Activated T-helper 1 cell treated with anti-CD3 and anti-CD28 coated beads, Interleukin-12 subunit alpha, Interleukin-12 subunit beta, Interleukin-2, Interleukin-4 antibody, amounts not matched to agents 30 ng/mL and 10 ng/mL and 1 ng/mL, durations not matched to agents 14 hours and 24 hours and 36 hours (primary cell): Measurements from ENCODE around the gene KCNQ1. TPM values are rescaled to one million over a fixed set of nuclear protein-coding genes. Genes with fewer than 3 reads are reported as not detected.

ENCODE experiments used
- DNase-seq: peaks from one replicate; pipeline ENCODE4 v3.0.0; 2021; ENCODE audit warnings: low spot score
- H3K27ac Mint-ChIP-seq: one replicate; pipeline ENCODE4 v1.8.0; 2021; ENCODE audit warnings: mild to moderate bottlenecking, mixed read lengths
- H3K27me3 Mint-ChIP-seq: one replicate; pipeline ENCODE4 v1.8.0; 2022; ENCODE audit warnings: mild to moderate bottlenecking, moderate library complexity, mixed read lengths; ENCODE audit not compliant: insufficient read depth
- H3K36me3 Mint-ChIP-seq: one replicate; pipeline ENCODE4 v1.8.0; 2021; ENCODE audit warnings: low read depth, mixed read lengths
- H3K4me1 Mint-ChIP-seq: one replicate; pipeline ENCODE4 v1.8.0; 2021; ENCODE audit warnings: low read depth, mixed read lengths
- H3K4me3 Mint-ChIP-seq: one replicate; pipeline ENCODE4 v1.8.0; 2021; ENCODE audit warnings: mild to moderate bottlenecking, moderate library complexity, mixed read lengths
- H3K9me3 Mint-ChIP-seq: one replicate; pipeline ENCODE4 v1.8.0; 2021; ENCODE audit warnings: mixed read lengths
- intact Hi-C: fragments of 100-400 bp; cut with micrococcal nuclease; formaldehyde crosslinking; loops from one replicate; pipeline ENCODE4 v1.15.1; 2024
- total RNA-seq: library from RNA; stranded (reverse); gene quantifications from 2 replicates; pipeline ENCODE4 v1.2.3, GENCODE V29; 2022

The KCNQ1 gene
- total RNA-seq, 1 donor from 2014 or later: 6.4 TPM

GRCh38 chr11:2561696-2562581 is 117.1 kb downstream of the KCNQ1 start:
- H3K4me1 Mint-ChIP-seq: no peaks in the 10 kb centered on the region
- no peaks in the 10 kb centered on the region for H3K9me3 Mint-ChIP-seq
- no peak overlapping the region for H3K27ac Mint-ChIP-seq
- no peaks in the 10 kb centered on the region for H3K36me3 Mint-ChIP-seq
- no peaks in the 10 kb centered on the region for H3K27me3 Mint-ChIP-seq
- no peak overlapping the region for H3K4me3 Mint-ChIP-seq
- no peak for DNase-seq
- intact Hi-C loops: no loop called here

- no peak for DNase-seq
- Mint-ChIP-seq H3K4me1 (no peaks in the 10 kb centered on the region), H3K27ac (no peak overlapping the region), H3K9me3 (no peaks in the 10 kb centered on the region), H3K4me3 (no peak overlapping the region), H3K27me3 (no peaks in the 10 kb centered on the region), H3K36me3 (no peaks in the 10 kb centered on the region)
- intact Hi-C loops: no loop called here
Measured at GRCh38 chr11:2562890-2563212, 118.0 kb downstream of the KCNQ1 start.

GRCh38 chr11:2563213-2564007 is 118.6 kb downstream of the KCNQ1 start:
- intact Hi-C loops: no loop called here
- H3K27ac Mint-ChIP-seq: no peak overlapping the region
- H3K9me3 Mint-ChIP-seq: no peaks in the 10 kb centered on the region

GRCh38 chr11:2564008-2564530 is 119.3 kb downstream of the KCNQ1 start:
- intact Hi-C loops: no loop called here
- no peaks in the 10 kb centered on the region for H3K36me3 Mint-ChIP-seq
- no peak overlapping the region for H3K27ac Mint-ChIP-seq
- no peaks in the 10 kb centered on the region for H3K4me1 Mint-ChIP-seq
- no peaks in the 10 kb centered on the region for H3K27me3 Mint-ChIP-seq
- DNase-seq: no peak
- H3K4me3 Mint-ChIP-seq: no peak overlapping the region
- no peaks in the 10 kb centered on the region for H3K9me3 Mint-ChIP-seq

More at GRCh38 chr11:2563213-2564007, 118.6 kb downstream of the KCNQ1 start:
- Mint-ChIP-seq H3K4me1 (no peaks in the 10 kb centered on the region), H3K27me3 (no peaks in the 10 kb centered on the region), H3K36me3 (no peaks in the 10 kb centered on the region), H3K4me3 (no peak overlapping the region)
- DNase-seq: no peak

GRCh38 chr11:2564588-2565425 is 120.0 kb downstream of the KCNQ1 start:
- H3K9me3 Mint-ChIP-seq: no peaks in the 10 kb centered on the region
- intact Hi-C loops: no loop called here
- H3K36me3 Mint-ChIP-seq: no peaks in the 10 kb centered on the region
- H3K4me3 Mint-ChIP-seq: no peak overlapping the region
- H3K27me3 Mint-ChIP-seq: no peaks in the 10 kb centered on the region
- no peak for DNase-seq
- H3K4me1 Mint-ChIP-seq: no peaks in the 10 kb centered on the region
- H3K27ac Mint-ChIP-seq: no peak overlapping the region

GRCh38 chr11:2565447-2566222 is 120.8 kb downstream of the KCNQ1 start:
- Mint-ChIP-seq H3K36me3 (no peaks in the 10 kb centered on the region), H3K4me3 (no peak overlapping the region), H3K4me1 (no peaks in the 10 kb centered on the region), H3K27ac (no peak overlapping the region), H3K27me3 (no peaks in the 10 kb centered on the region), H3K9me3 (no peaks in the 10 kb centered on the region)
- DNase-seq: no peak
- intact Hi-C loops: no loop called here

- intact Hi-C loops: no loop called here
- DNase-seq: no peak
- Mint-ChIP-seq H3K4me1 (no peaks in the 10 kb centered on the region), H3K27me3 (no peaks in the 10 kb centered on the region), H3K4me3 (no peak overlapping the region), H3K36me3 (no peaks in the 10 kb centered on the region), H3K9me3 (no peaks in the 10 kb centered on the region), H3K27ac (no peak overlapping the region)
Measured at GRCh38 chr11:2566223-2567025, 121.6 kb downstream of the KCNQ1 start.

GRCh38 chr11:2567026-2567671 is 122.3 kb downstream of the KCNQ1 start:
- no peak for DNase-seq
- Mint-ChIP-seq H3K36me3 (no peaks in the 10 kb centered on the region), H3K27ac (no peak overlapping the region), H3K4me3 (no peak overlapping the region), H3K27me3 (no peaks in the 10 kb centered on the region), H3K9me3 (no peaks in the 10 kb centered on the region), H3K4me1 (no peaks in the 10 kb centered on the region)
- intact Hi-C loops: no loop called here

- Mint-ChIP-seq H3K36me3 (no peaks in the 10 kb centered on the region), H3K4me1 (no peaks in the 10 kb centered on the region), H3K4me3 (no peak overlapping the region), H3K9me3 (no peaks in the 10 kb centered on the region), H3K27ac (no peak overlapping the region), H3K27me3 (no peaks in the 10 kb centered on the region)
- no peak for DNase-seq
- intact Hi-C loops: no loop called here
Measured at GRCh38 chr11:2569321-2569721, 124.5 kb downstream of the KCNQ1 start.

- no peaks in the 10 kb centered on the region for H3K9me3 Mint-ChIP-seq
- no peaks in the 10 kb centered on the region for H3K4me1 Mint-ChIP-seq
- intact Hi-C loops: no loop called here
- DNase-seq: no peak
- no peaks in the 10 kb centered on the region for H3K27me3 Mint-ChIP-seq
- H3K4me3 Mint-ChIP-seq: no peak overlapping the region
- no peaks in the 10 kb centered on the region for H3K36me3 Mint-ChIP-seq
- no peak overlapping the region for H3K27ac Mint-ChIP-seq
Measured at GRCh38 chr11:2569731-2570210, 125.0 kb downstream of the KCNQ1 start.

GRCh38 chr11:2570211-2570811 is 125.5 kb downstream of the KCNQ1 start:
- intact Hi-C loops: no loop called here
- no peak for DNase-seq
- Mint-ChIP-seq H3K27me3 (no peaks in the 10 kb centered on the region), H3K9me3 (no peaks in the 10 kb centered on the region), H3K36me3 (no peaks in the 10 kb centered on the region), H3K27ac (no peak overlapping the region), H3K4me1 (no peaks in the 10 kb centered on the region), H3K4me3 (no peak overlapping the region)
